ENCODE measurements around the gene NCR2. TPM values are rescaled to one million over a fixed set of nuclear protein-coding genes. Genes with fewer than 3 reads are reported as not detected.

The NCR2 gene
- total RNA-seq, 1 experiment from 2014 or later = not detected

Small RNA genes within 50 kb of the gene (small RNA-seq; reads per million reads assigned to genes)
- not detected for gene RNU6-643P

Other genes with a start within 250 kb of the NCR2 start
- gene TREML1, start 181.3 kb upstream of the NCR2 start, total RNA-seq (2014; rRNA removed; shearing (Covaris generic)) = not detected in 2 replicates
- gene TREM2, start 172.5 kb upstream of the NCR2 start, total RNA-seq (2014; rRNA removed; shearing (Covaris generic)) = not detected in 2 replicates
- 3.1 and 3.3 TPM in 2 replicates for gene TREML2, start 134.5 kb upstream of the NCR2 start, total RNA-seq (2014; rRNA removed; shearing (Covaris generic))
- not detected in 2 replicates for gene TREML4, start 107.3 kb upstream of the NCR2 start, total RNA-seq (2014; rRNA removed; shearing (Covaris generic))
- gene TREM1, start 48.9 kb upstream of the NCR2 start, total RNA-seq (2014; rRNA removed; shearing (Covaris generic)) = 0.18 TPM in 1 of 2 replicates, not detected in the other
- gene FOXP4, start 210.8 kb downstream of the NCR2 start, total RNA-seq (2014; rRNA removed; shearing (Covaris generic)) = 17.2 and 18.4 TPM in 2 replicates

Data from HT-29 (cell line).